CD14-positive monocyte (primary cell): ENCODE results near the gene SETD1B. TPM values are rescaled to one million over a fixed set of nuclear protein-coding genes. Genes with fewer than 3 reads are reported as not detected.

Experiments
- DNase-seq, 3 donors: peaks; one replicate each; pipeline ENCODE4 v3.0.0-alpha.2; 2011 to 2022
- H2AFZ ChIP-seq: 2 replicates; pipeline ENCODE4 v1.6.0; 2012; ENCODE audit warnings: mild to moderate bottlenecking, low read depth, low read length, inconsistent platforms; ENCODE audit not compliant: insufficient read depth, poor library complexity, severe bottlenecking
- H3K27ac ChIP-seq, 2 donors: 1 replicate in 1 of 2; 2 replicates in 1 of 2; pipeline ENCODE4 v1.5.1; 2012 to 2013; ENCODE audit warnings: low read length in 2 of 2, control low read depth in 1 of 2, inconsistent platforms in 1 of 2, low read depth in 1 of 2, mild to moderate bottlenecking in 1 of 2
- H3K27me3 ChIP-seq, 2 donors: one replicate each; pipeline versions ENCODE4 v1.6.0 to v1.6.1; 2011 to 2013; ENCODE audit warnings: low read length in 2 of 2; ENCODE audit not compliant: control insufficient read depth in 2 of 2, insufficient read depth in 2 of 2
- H3K36me3 ChIP-seq, 2 donors: replicated peaks in 1 of 2; 1 replicate in 1 of 2; 2 replicates in 1 of 2; pipeline versions ENCODE4 v1.5.1 to v1.6.1; 2012 to 2013; ENCODE audit warnings: low read length in 2 of 2, control low read depth in 1 of 2, inconsistent platforms in 1 of 2, mild to moderate bottlenecking in 1 of 2; ENCODE audit not compliant: insufficient read depth in 2 of 2, control insufficient read depth in 1 of 2
- H3K4me1 ChIP-seq, 2 donors: 1 replicate in 1 of 2; 2 replicates in 1 of 2; pipeline versions ENCODE4 v1.5.1 to v1.6.1; 2012 to 2013; ENCODE audit warnings: low read length in 2 of 2, control low read depth in 1 of 2, inconsistent platforms in 1 of 2, mild to moderate bottlenecking in 1 of 2, moderate library complexity in 1 of 2; ENCODE audit not compliant: insufficient read depth in 2 of 2, control insufficient read depth in 1 of 2
- H3K4me2 ChIP-seq: replicated peaks from 2 replicates; pipeline ENCODE3; 2012; ENCODE audit warnings: low read length, moderate library complexity, mild to moderate bottlenecking; ENCODE audit not compliant: poor library complexity, severe bottlenecking; ENCODE audit errors: extremely low read depth
- H3K4me3 ChIP-seq, 3 experiments: fragments of 200-600 bp in 1 of 3; sonication (generic) in 1 of 3; replicated peaks in 1 of 3; 1 replicate in 2 of 3; 2 replicates in 1 of 3; pipeline ENCODE4 v1.5.1; 2011 to 2013; ENCODE audit warnings: low read length in 3 of 3, mild to moderate bottlenecking in 3 of 3, control low read depth in 2 of 3, low read depth in 2 of 3, inconsistent platforms in 1 of 3, moderate library complexity in 1 of 3
- H3K79me2 ChIP-seq: 2 replicates; pipeline ENCODE4 v1.6.0; 2012; ENCODE audit warnings: mild to moderate bottlenecking, control low read depth, inconsistent platforms, low read length, moderate library complexity; ENCODE audit not compliant: insufficient read depth
- H3K9ac ChIP-seq: 2 replicates; pipeline ENCODE4 v1.6.0; 2017; ENCODE audit warnings: low read length, mild to moderate bottlenecking; ENCODE audit not compliant: insufficient read depth, poor library complexity, severe bottlenecking
- H3K9me3 ChIP-seq, 2 donors: replicated peaks in 1 of 2; 1 replicate in 1 of 2; 2 replicates in 1 of 2; pipeline versions ENCODE4 v1.5.1 to v1.6.1; 2012 to 2013; ENCODE audit warnings: low read length in 2 of 2, control low read depth in 1 of 2; ENCODE audit not compliant: control insufficient read depth in 1 of 2, insufficient read depth in 1 of 2
- H4K20me1 ChIP-seq: 2 replicates; pipeline ENCODE4 v1.6.0; 2012; ENCODE audit warnings: mild to moderate bottlenecking, low read length, control low read depth, moderate library complexity; ENCODE audit not compliant: insufficient read depth
- H3K27ac Mint-ChIP-seq, 7 donors: one replicate each; pipeline ENCODE4 v1.8.0; 2020; ENCODE audit warnings: mild to moderate bottlenecking in 7 of 7, mixed read lengths in 7 of 7, moderate library complexity in 6 of 7, inconsistent platforms in 2 of 7
- H3K27me3 Mint-ChIP-seq, 3 donors: one replicate each; pipeline ENCODE4 v1.8.0; 2021 to 2022; ENCODE audit warnings: low read depth in 3 of 3, mild to moderate bottlenecking in 3 of 3, mixed read lengths in 3 of 3, moderate library complexity in 3 of 3, inconsistent platforms in 1 of 3
- H3K36me3 Mint-ChIP-seq, 2 donors: one replicate each; pipeline ENCODE4 v1.8.0; 2020; ENCODE audit warnings: mixed read lengths in 2 of 2, inconsistent platforms in 1 of 2, mild to moderate bottlenecking in 1 of 2
- H3K4me1 Mint-ChIP-seq: one replicate; pipeline ENCODE4 v1.8.0; 2020; ENCODE audit warnings: mild to moderate bottlenecking, mixed read lengths
- H3K4me3 Mint-ChIP-seq, 2 donors: one replicate each; pipeline ENCODE4 v1.8.0; 2020; ENCODE audit warnings: mild to moderate bottlenecking in 2 of 2, mixed read lengths in 2 of 2, moderate library complexity in 1 of 2
- H3K9me3 Mint-ChIP-seq, 7 donors: one replicate each; pipeline ENCODE4 v1.8.0; 2020 to 2022; ENCODE audit warnings: mixed read lengths in 7 of 7, mild to moderate bottlenecking in 6 of 7, moderate library complexity in 6 of 7, inconsistent platforms in 2 of 7
- CTCF ChIP-seq: fragments of 200-600 bp; IDR thresholded peaks from one replicate; pipeline ENCODE4 v1.8.0; 2022; ENCODE audit warnings: antibody characterized with exemption, mild to moderate bottlenecking
- WGBS: methylation state at CpG from one replicate; pipeline ENCODE4 v1.1.5; 2013; ENCODE audit warnings: missing lambda C conversion rate; ENCODE audit not compliant: insufficient coverage; 5-methylcytosine and 5-hydroxymethylcytosine counted together
- intact Hi-C, 2 donors: fragments of 100-400 bp; cut with micrococcal nuclease; formaldehyde crosslinking; loops; one replicate each; pipeline versions ENCODE4 v1.15.0 to v1.15.1; 2023
- polyA plus RNA-seq, 3 donors: library from polyadenylated mRNA; depleted of rRNA in 1 of 3; unstranded in 2 of 3; stranded (reverse) in 1 of 3; fragments of 300-500 nt in 2 of 3; fragments of >200 nt in 1 of 3; fragmentation: Illumina TruSeq in 2 of 3; gene quantifications; 1 replicate in 2 of 3; 2 replicates in 1 of 3; pipeline ENCODE4 v1.2.3, GENCODE V29; 2012 to 2021

SETD1B gene
- polyA plus RNA-seq, 3 donors = 0.28 to 9.0 (median 0.60) TPM

DNA sequence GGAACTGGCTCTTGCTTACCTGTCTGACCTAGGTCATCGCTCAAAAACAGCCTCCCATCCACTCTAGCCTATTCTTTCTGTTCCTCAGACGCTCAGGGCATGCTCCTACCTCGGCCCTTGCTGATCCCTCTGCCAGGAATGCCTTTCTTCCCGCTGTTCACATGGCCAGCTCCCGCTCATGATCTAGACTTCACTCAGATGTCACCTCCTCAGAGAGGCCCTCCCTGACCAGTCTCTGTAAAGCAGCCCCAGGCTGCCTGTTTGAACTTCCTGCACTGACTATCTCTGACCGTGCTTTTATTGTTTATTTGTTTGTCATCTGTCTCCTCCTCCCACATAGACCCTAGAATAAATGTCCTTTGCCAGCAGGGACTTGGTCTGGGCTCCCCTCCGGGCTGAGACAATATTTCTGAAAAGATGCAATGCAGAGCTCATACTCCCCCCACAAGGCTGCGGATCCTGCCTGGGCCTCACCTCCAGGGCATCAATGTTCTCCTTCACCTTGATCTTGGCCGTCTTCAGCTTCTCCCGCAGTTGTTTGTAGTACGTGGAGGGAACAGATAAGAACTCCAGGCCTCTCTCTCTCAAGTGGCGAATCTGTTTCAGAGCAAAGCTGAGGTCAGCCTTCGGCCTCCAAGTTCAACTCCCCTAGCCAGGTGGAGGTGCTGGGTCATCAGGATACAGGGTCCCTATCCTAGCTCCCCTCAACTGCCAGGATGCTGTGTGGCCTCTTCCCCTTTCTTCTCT is 39.6 kb downstream of the SETD1B start:
- no peak for TF ChIP-seq CTCF
- intact Hi-C loops = loop anchor here in 1 of 2 donors (5.0 kb wide), 1 partner anchor 44 kb away; the partner anchor contains the start of gene PSMD9
- H3K9me3 ChIP-seq = no peaks in the 10 kb centered on the region
- peaks cover 17% of the 10 kb centered on the region for H3K4me1 Mint-ChIP-seq
- H3K27ac Mint-ChIP-seq = peak overlapping the region in 2 of 7 donors; percentile 57 to 61
- H3K27me3 ChIP-seq = no peaks in the 10 kb centered on the region
- H3K9me3 Mint-ChIP-seq = peaks cover 0 to 2% (median 0%) of the 10 kb centered on the region in 7 donors
- no peak overlapping the region for H3K27ac ChIP-seq
- no peak for DNase-seq
- H3K27me3 Mint-ChIP-seq = peaks cover 4 to 5% (median 4%) of the 10 kb centered on the region in 3 donors
- H3K4me3 Mint-ChIP-seq = no peak overlapping the region
- no peak overlapping the region for H3K4me2 ChIP-seq
- no peaks in the 10 kb centered on the region for H3K36me3 ChIP-seq
- H2AFZ ChIP-seq = no peak overlapping the region
- no peak overlapping the region for H3K9ac ChIP-seq
- no peaks in the 10 kb centered on the region for H4K20me1 ChIP-seq
- H3K4me3 ChIP-seq = no peak overlapping the region
- peaks cover 3% of the 10 kb centered on the region for H3K79me2 ChIP-seq
- WGBS = 95% methylated on average over 6 of the region's 13 CpGs
- H3K36me3 Mint-ChIP-seq = no peaks in the 10 kb centered on the region
- H3K4me1 ChIP-seq = peaks cover 23 to 29% of the 10 kb centered on the region in 2 donors

GRCh38 chr12:121845701-121846100 is 41.9 kb downstream of the SETD1B start:
- DNase-seq = peak in 1 of 3 donors; percentile 36
- Mint-ChIP-seq H3K9me3 (no peaks in the 10 kb centered on the region), H3K27ac (peak overlapping the region in 2 of 7 donors; percentile 6 to 21), H3K36me3 (peaks cover 0 to 2% of the 10 kb centered on the region in 2 donors), H3K4me1 (peaks cover 12% of the 10 kb centered on the region), H3K27me3 (peaks cover 0 to 7% (median 1%) of the 10 kb centered on the region in 3 donors), H3K4me3 (no peak overlapping the region)
- H3K79me2 ChIP-seq = no peaks in the 10 kb centered on the region
- H4K20me1 ChIP-seq = no peaks in the 10 kb centered on the region
- intact Hi-C loops = no loop called here
- no peak overlapping the region for H3K9ac ChIP-seq
- WGBS = 100% methylated on average over 1 of the region's 1 CpG
- H3K4me1 ChIP-seq = peaks cover 20 to 24% of the 10 kb centered on the region in 2 donors
- no peak for TF ChIP-seq CTCF
- H3K4me3 ChIP-seq = no peak overlapping the region
- no peaks in the 10 kb centered on the region for H3K36me3 ChIP-seq
- no peak overlapping the region for H2AFZ ChIP-seq
- H3K27ac ChIP-seq = no peak overlapping the region
- H3K4me2 ChIP-seq = no peak overlapping the region
- no peaks in the 10 kb centered on the region for H3K27me3 ChIP-seq
- H3K9me3 ChIP-seq = no peaks in the 10 kb centered on the region
